Activated CD4-positive, alpha-beta T cell treated with anti-CD3 and anti-CD28 coated beads, Interleukin-2, Interleukin-4, amounts not matched to agents 100 ng/mL and 50 ng/mL, durations not matched to agents 16 hours and 8 hours (primary cell): Measurements from ENCODE around the gene NLGN3.

Source experiments
- DNase-seq: peaks from one replicate; pipeline ENCODE4 v3.0.0-alpha.2; 2020; ENCODE audit warnings: low spot score

NLGN3 gene

DNA sequence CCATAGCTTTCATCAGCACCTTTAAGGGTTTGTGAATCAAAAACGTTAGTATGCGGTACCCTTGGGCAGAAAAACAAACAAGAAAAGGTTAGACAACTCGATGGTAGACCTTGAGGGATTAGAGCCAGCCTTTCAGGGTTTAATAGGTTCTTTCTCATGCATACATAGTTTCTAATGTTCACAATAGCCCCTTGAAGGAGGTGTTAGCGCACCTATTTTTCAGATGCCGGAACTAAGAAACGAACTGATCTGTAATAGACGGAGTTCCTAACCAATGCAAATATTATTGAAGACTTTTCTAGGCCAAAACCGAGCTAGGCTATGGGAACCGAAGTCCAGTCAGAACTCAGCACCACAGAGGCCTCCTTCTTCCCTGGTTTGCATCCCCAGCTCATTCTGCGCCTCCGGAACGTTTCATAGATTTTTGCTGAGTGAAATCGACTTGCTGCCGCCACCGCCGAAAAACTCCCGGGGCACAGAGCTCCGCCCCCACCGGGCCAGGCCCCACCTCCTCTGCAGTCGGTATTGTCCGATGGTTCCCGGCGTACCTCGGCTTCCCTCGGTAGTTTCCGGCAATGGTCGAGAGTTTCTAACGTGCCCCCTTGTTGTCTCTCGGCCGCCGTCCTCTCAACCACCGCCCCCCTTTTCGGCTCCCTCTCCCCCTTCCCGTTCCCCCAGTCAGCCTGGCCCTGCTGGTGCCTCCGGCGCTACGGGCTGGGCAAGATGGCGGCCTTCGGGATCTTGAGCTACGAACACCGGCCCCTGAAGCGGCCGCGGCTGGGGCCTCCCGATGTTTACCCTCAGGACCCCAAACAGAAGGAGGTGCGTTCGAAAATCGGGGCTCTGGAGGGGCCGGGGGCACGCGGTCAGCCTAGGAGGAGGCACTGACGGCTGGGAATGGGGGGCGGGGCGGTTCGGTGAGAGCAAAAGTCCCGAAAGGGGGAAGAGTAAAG is 26.3 kb upstream of the NLGN3 start, which contains the start of gene MED12:
Gene MED12, plus strand, starts transcription at position 565 of the 953 bp plus-strand sequence. Its CDS starts 159 bp downstream, at position 724.
- peak; percentile 82 for DNase-seq

DNA sequence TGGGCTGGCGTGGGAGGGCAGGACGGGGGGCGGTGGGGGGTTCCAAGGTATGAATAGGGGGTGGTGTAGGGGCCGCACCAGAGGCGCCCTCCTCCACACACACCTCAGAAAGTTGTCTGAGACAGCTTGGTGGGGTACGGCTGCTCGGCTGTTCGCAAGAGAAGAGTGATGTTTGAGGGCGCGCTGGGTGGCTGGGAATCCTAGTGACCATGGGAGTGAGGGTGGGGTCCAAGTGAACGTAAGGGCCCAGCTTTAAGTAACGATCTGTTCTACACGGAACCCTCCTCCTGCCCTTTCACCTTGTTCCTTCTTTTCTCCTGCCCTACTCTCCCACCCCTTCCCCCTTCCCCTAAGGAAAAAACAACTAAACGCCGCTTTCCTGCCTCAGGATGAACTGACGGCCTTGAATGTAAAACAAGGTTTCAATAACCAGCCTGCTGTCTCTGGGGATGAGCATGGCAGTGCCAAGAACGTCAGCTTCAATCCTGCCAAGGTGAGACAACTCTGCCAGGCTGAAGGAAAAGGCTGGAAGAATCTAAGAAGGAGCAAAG is 25.6 kb upstream of the NLGN3 start:
- no peak for DNase-seq

- no peak for DNase-seq
These were observed 16.3 kb upstream of the NLGN3 start for GRCh38 chrX:71128166-71128833.

DNA sequence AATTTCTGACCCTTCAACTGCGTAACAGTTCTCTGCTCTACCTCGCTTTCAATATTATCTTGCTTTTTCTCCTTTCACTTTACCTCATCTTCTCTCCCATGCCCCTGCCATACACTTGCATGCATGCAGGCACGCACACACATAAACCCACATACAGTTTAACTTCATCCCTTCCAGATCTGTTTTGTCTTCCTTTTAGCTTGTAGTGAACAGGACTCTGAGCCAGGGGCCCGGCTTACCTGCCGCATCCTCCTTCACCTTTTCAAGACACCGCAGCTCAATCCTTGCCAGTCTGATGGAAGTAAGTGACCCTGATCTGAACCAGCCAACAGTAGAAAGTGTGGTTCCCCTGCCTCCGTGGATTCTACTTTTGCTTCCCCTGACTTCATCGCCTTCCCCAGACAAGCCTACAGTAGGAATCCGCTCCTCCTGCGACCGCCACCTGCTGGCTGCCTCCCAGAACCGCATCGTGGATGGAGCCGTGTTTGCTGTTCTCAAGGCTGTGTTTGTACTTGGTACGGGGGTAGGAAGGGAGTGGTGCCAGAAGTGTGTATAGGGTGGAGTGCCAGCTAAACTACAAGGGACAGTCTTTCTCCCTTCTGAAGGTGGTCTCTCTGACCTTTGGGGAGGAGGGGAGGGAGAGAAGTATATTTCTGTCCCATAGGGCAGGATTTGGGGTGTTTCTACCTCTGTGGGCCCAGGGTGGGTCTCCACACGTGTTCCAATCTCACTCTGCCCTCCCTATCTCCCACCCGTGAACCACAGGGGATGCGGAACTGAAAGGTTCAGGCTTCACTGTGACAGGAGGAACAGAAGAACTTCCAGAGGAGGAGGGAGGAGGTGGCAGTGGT is 15.5 kb upstream of the NLGN3 start:
- DNase-seq, result peak; percentile 74

DNA sequence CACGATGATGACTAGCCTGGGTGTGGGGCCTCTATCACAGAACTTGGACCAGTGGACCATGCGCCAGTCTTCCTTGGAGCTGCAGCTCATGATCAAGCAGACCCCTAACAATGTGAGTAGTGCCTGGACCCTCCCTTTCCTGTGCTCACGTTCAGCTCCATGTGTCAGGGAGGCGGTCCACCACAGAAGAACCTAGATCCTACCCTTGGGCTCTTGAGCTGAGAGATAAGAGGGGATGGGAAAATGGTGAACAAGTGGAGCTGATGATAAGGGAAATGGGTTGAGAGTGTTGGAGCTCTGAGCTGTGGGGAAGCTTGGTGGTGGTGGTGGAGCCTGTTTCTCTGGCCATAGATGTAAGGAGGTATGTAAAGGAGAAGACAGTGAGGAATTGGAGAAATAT is 13.1 kb upstream of the NLGN3 start:
- no peak for DNase-seq

DNA sequence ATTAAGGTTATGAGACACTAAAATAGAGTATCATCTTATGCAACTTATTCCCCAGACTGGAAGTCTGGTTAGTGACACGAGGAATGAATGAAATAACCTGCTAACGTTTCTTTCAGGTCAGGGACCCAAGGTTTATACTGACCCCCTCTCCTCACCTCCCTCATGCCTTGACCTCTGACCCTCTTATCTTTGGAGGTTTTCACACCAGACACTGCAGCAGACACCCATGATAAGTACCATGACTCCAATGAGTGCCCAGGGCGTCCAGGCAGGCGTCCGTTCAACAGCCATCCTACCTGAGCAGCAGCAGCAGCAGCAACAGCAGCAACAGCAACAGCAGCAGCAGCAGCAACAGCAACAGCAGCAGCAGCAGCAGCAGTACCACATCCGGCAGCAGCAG is 4.2 kb upstream of the NLGN3 start:
- no peak for DNase-seq

DNA sequence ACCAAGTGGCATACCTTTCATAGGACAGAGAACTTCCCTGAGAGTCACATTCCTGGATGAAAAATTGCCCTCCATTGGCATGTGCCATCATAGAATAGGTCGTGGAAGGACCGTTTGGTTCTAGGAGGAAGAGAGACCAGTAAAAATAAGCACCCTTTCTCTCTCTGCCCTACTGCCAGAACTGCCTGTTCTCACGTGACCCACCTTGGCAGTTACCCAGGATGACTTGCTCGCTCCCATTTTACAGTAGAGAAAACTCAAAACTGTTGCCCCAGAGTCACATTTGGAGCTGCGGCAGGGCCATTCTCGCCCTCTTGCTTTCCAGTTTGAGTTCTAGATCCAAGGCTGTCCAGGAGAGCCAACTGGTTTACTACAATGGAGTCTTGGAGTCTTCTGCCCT is 1.1 kb upstream of the NLGN3 start:
- DNase-seq, result no peak

- no peak for DNase-seq
These were observed 3.0 kb downstream of the NLGN3 start for GRCh38 chrX:71147496-71148277.

- no peak for DNase-seq
These were observed 3.6 kb downstream of the NLGN3 start for GRCh38 chrX:71148278-71148663.

DNA sequence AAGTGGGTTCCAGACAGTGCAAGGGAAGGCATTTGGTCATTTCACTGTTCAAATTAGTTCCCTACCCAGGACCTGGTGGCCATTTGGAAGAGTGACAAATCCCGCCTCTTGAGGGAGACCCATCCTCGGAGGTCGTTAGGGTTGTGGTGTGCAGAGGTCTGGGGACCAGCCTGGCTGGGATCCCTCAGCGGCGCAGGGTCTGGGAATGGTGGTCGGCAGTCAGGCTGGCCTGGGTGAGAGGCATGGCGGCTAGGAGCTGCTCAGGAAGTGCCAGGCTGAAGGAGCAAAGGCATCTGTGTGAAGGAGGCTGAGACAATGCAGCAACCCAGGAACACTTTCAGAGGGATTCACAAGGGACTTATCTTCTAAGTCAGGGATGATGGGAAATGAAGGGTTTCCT is 6.7 kb downstream of the NLGN3 start:
- no peak for DNase-seq

GRCh38 chrX:71154196-71154595 is 9.6 kb downstream of the NLGN3 start:
- no peak for DNase-seq

DNA sequence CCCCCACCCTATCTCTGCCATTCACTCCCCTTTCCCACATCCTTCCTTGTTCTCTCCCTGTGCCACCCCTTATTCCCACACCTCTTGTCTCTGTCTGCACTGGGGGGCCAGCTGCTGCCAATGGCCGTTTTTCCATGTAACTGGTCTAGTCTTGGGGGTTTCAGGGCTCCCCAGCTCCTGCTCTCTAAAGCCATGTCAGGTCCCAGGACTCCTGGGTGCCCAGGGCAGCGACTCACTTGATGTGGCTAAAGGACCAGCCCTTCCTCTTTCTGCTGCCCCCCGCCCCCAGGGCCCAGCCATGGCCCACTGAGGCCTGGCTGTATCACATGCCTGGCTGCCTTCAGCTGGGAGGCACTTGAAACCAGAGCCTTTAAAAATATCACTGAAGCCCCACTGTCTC is 10.0 kb downstream of the NLGN3 start:
- DNase-seq, result no peak

DNA sequence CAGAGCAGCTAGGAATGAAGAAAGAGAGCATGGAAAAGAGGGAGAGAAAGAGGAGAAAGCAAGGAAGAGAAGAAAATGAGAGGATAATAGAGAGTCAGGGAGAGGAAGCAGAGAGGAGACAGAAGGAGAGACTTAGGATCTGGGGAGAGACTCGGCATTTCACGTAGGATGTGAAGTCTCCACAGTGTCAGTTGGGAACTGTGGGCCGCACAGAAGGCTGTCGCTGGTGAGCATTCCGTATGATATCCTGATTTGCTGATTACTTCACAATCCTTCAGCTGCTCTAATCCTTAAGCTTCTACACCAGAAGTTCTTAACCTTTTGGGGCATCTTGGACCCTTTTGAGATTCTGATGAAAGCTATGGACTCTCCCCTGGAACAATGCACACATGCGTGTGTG is 14.0 kb downstream of the NLGN3 start:
- no peak for DNase-seq

DNA sequence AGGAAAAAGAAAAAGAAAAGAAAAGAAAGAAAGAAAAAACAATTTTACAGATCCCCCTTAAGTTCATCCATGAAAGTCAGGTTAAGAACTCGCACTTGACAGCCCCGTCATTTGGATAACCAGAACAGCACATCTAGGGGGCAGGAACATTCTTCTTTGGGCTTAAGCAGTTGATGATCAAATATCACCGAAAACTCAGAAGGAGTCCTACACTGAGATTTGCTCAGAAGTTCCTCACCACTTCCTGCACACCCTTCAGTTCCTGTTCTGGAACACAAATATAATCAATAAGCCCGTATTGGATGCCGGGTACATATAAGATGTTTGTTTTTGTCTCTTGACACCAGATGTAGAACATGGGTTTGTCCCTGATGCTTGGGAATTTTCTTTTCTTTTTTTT is 14.7 kb downstream of the NLGN3 start:
- no peak for DNase-seq

DNA sequence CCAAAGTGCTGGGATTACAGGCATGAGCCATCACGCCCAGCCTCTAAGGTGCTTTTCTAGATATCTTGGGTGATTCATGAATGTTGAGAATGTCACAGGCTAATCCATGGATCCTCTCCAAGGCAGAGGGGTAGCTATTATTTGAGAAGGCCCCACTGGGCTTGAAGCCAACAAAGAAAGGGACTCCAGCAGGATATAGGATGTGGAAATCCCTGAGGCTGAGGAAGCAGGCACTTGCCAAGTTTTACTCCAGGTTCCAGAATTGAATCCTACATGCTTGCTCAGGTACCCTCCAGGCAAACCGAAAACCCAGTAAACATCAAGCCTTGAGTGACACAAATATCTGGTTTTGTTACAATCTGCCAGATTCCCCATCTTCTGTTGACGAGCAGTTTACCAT is 15.8 kb downstream of the NLGN3 start:
- no peak for DNase-seq

GRCh38 chrX:71162981-71163380 is 18.3 kb downstream of the NLGN3 start:
- no peak for DNase-seq

- no peak for DNase-seq
These were observed 19.4 kb downstream of the NLGN3 start for GRCh38 chrX:71164071-71164470.

GRCh38 chrX:71166461-71166860 is 21.8 kb downstream of the NLGN3 start:
- no peak for DNase-seq

- DNase-seq, result no peak
These were observed 22.6 kb downstream of the NLGN3 start for GRCh38 chrX:71167031-71167781.

DNA sequence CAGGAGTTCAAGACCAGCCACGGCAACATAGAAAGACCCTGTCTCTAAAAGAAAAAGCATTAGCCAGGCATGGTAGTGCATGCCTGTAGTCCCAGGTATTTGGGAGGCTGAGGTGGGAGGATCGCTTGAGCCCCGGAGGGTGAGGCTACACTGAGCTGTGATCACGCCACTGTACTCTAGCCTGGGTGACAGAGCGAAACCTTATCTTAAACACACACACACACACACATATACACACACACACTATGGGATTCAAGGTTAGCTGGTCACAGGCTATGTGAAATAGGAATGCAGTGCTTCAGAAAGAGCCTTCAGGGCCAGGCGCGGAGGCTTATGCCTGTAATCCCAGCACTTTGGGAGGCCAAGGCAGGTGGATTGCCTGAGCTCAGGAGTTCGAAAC is 23.5 kb downstream of the NLGN3 start:
- no peak for DNase-seq

GRCh38 chrX:71169586-71169985 is 24.9 kb downstream of the NLGN3 start:
- no peak for DNase-seq
